Measurements from ENCODE around the gene IBA57.
"Not testable (repeated sequence)": the region's sequence is repeated elsewhere in the genome, so short reads cannot be mapped to it uniquely, and the experiment has no call there.

IBA57 gene

DNA sequence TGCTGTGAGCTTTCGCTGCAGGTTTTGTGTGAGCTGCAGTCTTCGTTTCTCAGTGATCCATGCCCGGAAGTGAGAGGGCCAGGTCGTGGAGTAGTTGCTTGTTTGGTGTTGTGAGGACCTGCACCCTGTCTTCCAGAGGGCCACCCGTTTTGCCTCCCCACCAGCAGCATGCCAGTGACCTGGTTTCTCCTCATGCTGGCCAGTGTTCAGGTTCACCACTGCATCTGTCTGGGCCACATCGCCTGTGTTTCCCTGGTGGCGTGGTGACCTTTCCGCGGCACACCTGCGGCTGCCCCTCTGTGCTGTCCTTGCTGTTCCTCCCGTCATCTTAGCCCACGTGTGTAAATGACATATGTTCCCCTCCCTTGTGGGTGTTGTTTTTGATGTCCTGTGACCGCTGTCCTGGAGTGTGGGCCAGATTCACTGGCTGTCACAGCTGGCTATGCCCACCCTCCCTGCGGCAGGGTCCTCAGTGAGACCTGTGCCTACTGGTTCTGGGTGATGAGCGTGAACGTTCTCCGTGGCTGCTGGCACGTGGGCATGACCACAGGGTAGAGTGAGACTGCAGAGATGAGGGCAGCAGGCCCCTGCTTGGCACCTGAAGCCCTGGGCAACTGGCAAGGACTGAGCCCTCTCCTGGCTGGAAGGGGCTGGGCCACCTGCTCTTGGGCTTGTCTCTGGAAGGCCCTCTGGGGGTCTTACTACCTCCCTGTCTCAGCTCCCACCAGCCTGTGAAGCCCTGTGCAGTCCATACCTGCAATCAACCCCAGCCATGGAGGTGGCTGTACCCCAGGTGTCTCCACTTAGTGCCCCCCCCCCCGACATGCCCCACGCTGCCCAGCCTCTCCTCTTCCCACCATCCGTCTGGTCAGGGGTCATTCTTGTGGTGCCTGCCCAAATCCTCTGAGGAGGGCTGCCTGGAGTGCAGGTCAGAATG is 7.3 kb downstream of the IBA57 start:
- no peak for DNase-seq (ENCODE audit: low spot score)

DNA sequence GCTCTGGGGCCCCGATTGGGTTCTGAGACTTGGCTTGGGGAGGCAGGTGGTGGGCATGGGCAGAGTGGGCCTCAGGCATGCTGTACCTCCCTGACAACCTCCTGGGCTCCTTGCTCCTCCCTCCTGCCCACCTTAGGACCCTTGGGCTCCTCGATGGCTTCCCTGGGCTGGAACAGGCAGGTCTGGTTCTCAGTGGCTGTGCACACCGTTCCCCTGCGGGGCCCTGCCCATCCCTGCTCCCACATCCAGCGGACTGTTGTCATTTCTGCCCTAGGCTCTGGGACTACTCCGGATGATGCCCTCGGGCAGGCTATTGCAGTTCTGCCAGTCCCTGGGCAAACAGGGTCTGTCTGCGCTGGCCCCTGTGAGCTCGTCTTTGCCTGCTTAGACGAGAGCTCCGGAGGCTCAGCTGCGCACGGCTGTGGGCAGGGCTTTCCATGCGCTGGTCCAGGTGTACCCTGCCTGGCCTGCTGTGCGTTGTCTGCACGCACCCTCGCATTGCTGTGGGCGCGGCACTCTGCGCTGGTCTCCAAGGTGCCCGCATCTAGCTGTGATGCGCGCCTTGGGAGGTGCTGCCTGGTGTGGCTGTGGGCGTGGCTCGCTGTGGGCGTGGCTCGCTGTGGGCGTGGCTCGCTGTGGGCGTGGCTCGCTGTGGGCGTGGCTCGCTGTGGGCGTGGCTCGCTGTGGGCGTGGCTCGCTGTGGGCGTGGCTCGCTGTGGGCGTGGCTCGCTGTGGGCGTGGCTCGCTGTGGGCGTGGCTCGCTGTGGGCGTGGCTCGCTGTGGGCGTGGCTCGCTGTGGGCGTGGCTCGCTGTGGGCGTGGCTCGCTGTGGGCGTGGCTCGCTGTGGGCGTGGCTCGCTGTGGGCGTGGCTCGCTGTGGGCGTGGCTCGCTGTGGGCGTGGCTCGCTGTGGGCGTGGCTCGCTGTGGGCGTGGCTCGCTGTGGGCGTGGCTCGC is 8.2 kb downstream of the IBA57 start:
- not testable (repeated sequence) for DNase-seq (ENCODE audit: low spot score)

DNA sequence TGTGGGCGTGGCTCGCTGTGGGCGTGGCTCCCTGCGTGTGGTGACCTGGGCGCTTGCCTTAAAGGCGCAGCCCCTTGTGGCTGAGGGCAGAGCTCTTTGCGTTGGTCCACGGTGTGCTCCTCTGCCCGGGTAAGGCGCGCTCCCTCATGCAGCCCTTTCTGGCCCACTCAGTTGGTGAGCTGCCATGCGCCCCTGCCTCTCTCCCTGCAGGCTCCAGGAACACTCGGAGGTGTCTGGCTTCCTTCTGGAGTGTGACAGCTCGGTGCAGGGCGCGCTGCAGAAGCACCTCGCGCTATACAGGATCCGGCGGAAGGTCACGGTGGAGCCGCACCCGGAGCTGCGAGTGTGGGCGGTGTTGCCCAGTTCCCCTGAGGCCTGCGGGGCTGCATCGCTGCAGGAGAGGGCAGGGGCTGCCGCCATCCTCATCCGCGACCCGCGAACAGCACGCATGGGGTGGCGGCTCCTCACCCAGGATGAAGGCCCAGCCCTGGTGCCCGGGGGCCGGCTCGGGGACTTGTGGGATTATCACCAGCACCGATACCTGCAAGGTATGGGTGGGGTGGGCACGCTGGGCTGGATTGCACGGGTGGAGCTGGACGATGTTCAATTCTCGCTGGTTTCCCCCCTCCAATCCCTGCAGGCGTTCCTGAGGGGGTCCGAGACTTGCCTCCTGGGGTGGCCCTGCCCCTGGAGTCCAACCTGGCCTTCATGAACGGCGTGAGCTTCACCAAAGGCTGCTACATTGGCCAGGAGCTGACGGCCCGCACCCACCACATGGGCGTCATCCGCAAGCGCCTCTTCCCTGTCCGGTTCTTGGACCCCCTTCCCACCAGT is 9.1 kb downstream of the IBA57 start:
- DNase-seq (ENCODE audit: low spot score): no peak

DNA sequence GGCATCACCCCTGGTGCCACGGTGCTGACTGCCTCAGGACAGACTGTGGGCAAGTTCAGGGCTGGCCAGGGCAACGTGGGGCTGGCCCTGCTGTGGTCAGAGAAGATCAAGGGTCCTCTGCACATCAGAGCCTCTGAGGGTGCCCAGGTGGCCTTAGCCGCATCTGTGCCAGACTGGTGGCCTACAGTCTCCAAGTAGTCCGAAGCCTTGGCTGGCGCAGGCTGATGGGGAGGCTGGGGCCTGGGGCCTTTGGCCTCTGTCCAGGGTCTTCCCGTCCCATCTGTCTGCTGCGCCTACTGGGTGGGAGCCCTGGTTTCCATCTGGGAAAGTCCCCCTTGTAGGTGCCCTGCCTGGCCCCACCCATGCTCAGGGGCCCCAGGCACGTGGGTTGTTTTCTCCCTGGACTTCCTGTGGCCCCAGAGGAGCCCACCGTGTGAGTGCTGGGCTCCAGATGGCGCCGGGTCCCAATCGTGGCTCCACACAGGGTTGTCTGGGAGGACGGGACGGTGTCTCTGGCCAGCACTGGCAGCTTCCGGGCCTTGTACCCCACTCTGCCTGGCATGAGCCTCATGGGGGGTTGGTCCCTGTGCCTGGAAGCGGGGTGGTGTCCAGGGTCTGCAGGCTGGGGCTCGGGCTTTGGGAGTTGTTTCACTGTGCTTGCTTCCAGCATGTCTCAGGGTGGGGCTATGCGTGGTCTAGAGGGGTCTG is 9.9 kb downstream of the IBA57 start:
- no peak for DNase-seq (ENCODE audit: low spot score)

DNA sequence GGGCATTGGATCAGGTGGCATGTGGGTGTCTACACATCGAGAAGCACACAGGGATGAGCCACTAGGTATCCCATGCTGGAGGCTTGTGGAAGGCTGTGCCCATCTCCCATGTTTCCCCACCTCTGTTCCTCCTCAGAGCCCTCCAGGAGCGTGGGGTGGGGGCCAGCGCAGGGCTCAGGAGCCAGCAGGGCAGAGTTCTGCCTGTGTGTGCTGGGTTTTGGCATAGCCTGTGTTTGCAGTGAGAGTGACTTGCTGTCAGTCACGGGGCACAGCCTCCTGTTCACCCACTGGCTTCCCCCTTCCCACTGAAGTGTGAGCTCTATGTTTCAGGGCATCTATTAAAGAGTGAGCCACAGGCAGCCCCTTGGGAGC is 10.4 kb downstream of the IBA57 start:
- no peak for DNase-seq (ENCODE audit: low spot score)

DNA sequence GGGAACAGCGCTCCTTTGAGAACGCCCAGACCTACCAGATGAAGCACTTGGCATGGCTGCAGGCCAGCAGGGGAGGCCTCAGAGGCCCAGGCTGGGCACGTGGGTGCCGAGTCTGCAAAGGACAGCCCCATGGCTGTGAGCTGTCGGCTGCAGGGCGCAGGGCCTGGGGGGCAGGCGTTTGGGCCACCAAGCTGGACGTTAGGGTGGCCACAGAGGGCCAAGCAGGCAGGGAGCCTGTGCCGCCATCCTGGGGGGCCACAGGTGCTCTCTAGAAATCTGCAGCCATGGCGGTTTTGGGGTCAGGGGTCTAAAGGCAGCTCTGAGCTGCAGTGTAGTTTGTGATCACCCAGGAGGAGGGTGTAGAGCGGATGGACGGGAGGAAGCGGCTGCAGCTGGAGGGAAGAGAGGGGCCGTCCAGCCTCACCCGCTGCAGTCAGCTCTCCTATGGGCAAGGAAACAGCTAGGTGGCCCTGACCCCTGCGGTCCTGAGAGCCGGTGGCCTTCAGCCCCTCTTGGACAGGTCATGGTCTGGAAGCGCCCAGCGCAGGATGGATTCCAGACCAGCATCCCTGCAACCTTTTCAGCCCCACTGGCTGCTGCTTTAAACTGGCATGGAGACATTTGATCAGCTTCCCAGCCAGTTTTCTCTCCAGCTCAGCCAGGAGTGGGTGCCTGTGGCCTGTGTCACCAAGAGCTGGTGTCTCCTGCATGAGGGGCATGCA is 11.0 kb downstream of the IBA57 start:
- no peak for DNase-seq (ENCODE audit: low spot score)

DNA sequence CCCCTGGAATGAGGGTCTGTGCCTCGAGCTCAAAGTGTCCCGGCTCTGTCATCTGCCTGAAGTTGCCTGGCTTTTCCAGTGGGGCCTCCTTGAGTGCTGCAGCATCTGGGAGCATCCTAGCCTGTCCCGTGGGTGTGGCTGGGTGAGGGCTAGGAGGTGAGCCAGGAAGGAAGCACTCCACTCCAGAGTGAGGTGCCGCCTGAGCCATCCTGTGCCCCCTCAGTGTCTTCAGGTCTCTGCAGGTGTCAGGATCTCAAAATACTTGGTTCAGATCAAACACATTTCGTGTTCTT is 11.5 kb downstream of the IBA57 start:
- no peak for DNase-seq (ENCODE audit: low spot score)

DNA sequence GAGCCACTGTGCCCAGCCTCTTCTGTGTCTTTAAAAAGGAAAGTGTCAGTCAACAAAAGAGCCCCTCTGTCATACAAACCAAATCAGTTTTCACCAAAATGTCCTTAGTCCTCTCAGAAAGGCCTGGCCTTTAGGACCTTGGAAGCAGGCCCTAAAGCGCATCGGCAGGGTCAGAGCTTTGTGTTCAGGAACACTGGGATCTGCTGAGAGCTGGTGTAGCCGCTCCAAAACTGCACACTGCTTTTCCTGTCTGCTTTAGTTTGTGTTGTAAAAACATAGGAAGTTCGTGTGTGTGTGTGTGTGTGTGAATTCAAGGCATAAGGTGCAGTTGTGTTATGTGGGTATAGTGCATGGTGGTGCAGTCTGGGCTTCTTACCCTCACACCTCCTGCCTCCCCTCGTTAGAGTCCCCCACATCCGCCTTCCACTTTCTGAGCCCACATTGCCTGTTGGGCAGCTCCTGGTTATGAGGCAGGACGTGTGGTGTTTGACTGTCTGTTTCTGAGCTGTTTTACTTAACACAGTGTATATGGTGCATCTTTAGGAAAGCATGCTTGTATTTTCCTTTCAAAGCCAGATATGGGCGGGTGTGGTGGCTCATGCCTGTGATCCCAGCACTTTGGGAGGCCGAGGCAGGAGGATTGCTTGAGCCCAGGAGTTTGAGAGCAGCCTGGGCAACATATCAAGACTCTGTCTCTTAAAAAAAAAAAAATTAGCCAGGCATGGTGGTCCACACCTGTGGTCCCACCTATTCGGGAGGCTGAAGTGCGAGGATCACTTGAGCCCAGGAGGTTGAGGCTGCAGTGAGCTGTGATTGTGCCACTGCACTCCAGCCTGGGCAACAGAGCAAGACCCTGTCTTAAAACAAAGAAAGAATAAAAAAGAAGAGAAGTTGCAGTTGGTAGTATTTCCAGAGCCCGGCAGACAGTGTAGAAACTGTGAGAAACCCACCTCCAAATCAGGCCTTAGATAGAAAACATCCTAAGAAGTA is 12.4 kb downstream of the IBA57 start:
- no peak for DNase-seq (ENCODE audit: low spot score)

DNA sequence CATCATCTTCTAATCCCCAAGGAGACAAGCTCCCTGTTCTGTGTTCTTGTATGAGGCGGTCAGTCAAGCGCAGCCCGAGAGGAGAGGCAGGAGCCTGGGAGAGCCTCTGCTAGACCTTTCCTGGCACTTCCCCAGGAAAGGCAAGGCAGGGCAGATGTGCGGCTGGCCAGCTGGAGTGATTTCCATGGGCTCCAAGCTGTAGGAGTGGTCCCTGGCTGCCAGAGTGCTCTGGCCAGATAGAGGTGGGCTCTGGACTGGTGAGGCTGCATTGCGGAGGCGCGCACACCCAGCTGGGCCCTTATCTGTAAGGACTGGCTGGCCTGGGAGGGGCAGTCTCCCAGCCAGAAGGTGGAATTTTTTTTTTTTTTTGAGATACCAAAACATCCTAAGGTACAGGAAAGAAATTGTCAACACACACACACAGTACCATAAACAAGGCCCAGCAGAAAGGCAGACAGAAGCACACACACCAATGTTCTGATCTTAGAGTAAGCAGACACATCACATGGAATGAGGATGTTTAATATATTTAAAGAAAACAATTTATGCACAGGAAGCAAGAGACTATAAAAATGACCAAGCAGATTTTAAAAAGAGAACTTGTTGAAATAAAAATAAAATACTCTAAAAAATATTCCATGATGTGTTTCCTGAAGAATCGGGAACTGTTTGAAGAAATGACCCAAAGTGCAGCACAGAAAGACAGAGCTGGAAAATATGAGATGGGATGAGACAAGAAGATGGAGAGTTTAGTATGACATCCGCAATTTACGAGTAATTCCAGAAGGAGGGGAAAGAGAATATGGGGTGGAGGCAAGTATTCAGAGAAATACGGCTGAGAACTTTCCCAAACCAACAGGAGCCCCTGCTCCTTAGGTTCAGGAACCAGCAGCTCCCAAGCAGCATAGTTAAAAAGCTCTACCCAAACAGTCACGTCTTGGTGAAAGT is 13.4 kb downstream of the IBA57 start:
- no peak for DNase-seq (ENCODE audit: low spot score)

DNA sequence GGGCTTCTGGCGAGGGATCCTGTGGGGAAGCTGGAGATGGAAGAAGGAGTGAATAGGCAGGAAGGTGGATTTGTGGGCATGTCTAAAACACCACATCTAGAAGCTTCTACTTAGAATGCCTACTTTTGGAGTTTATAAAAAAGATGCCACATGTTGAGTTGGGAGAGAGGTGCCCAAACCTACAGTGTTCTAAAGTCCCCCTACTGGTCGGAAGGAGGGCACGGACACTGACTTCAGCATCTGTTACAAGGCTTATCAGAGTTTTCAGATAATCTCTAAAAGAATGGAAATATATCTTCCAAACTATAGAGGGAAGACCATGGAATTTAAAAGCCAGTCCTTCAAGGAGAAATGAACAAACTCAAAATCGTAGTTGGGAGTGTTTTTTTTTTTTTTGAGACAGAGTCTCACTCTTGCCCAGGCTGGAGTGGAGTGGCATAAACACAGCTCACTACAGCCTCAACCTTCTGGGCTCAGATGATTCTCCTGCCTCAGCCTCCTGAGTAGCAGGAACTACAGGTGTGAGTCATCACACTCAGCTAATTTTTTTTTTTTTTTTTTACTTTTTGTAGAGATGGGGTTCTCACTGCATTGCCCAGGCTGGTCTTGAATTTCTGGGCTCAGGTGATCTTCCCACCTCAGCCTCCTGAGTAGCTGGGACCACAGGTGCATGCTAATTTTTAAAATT is 14.8 kb downstream of the IBA57 start:
- DNase-seq (ENCODE audit: low spot score): no peak

DNA sequence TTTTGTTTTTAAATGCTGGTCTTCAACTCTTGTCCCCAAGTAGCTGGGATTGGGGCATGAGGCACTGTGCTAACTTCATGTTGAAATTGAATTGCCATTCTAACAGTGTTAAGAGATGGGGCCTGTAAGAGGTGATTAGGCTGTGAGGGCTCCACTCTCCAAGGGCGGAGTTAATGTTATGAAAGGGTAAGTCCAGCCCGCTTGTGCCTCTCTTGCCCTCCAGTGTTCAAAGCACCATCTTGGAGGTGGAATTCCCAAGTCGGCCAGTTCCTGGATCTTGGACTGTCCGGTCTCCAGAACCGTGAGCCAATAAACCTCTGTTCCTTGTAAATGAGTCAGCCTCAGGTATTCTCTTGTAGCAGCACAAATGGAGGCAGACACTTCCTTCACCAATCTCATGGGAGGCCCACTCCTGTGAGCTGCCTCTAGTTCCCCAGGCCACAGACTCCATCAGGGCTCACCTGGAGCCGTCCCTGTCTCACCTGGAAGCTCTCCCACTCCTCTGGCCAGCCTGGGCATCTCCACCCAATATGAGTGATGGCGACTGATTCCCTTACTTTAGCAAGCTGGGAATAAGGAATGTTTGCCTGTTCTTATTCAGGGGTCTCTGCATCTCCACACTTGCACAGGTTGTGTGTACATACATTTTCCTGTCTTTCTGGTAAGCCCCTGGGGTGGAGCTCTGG is 15.5 kb downstream of the IBA57 start:
- no peak for DNase-seq (ENCODE audit: low spot score)

DNA sequence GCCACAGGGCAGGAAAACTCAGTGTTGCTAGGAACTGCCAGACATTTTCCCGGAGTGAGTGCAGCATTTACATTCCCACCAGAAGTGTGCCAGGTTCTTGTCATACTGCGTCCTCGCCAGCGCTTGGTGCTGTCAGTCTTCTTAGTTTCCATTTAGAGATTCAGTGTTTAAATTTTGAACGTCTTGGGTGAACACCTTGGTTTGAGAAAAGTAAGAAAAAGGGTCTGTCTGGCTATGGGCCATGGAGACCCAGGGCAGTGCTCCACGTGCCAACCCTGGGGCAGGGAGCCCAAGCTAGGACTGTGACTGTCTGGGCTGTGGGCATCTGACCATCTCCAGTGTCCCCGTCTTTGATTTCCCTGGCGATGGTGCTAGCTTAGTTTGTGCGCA is 16.0 kb downstream of the IBA57 start:
- no peak for DNase-seq (ENCODE audit: low spot score)

DNA sequence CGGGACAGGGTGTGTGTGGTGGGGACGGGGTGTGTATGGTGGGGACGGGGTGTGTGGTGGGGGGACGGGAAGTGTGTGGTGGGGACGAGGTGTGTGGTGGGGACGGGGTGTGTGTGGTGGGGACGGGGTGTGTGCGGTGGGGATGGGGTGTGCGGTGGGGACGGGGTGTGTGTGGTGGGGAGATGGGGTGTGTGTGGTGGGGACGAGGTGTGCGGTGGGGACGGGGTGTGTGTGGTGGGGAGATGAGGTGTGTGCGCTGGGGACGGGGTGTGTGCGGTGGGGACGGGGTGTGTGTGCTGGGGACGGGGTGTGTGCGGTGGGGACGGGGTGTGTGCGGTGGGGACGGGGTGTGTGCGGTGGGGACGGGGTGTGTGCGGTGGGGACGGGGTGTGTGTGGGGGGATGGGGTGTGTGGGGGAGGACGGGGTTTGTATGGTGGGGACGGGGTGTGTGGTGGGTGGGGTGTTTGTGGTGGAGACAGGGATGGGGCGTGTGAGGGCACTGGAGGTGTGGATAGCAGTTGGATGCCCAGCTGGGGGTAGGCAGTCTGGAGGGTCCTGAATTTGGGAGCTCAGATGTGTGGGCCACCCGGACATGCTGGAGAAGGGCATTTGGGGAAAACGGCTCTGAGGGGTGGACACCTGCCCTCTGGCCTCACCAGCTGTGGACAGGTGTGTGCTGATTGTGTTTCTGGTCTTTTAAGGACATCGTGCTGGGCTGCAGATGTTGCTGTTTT is 16.9 kb downstream of the IBA57 start:
- DNase-seq (ENCODE audit: low spot score): no peak

DNA sequence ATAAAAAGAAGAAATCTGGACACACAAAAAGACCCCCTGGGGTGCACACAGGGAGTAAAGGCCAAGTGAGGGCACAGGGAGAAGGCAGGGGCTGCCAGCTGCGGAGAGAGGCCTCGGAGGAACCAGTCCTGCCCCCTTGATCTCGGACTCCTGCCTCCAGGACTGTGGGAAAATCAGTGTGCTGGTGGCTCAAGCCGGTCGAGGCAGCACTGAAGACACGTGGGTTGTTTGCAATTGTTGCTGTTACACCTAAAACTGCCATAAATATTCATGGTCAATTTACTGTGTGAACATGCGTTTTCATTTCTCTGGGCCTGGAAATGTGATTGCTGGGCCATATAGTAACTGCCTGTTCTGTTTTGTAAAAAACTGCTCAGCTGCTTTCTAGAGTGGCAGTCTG is 18.5 kb downstream of the IBA57 start:
- no peak for DNase-seq (ENCODE audit: low spot score)

DNA sequence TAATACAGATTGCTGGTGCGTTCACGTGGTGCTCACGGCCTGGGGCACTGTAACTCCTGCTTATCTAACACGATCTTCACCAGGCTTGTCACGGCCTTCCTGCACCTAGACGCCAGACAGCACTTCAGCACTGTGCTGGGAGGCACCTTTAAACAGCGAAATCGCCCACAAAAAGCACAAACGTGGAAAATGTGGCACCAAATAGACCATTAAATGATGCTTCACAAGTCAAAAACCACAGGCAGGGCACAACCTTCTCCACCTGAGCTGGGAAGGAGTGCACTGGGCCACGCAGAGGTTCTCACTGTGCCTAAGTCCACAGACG is 20.0 kb downstream of the IBA57 start:
- DNase-seq (ENCODE audit: low spot score): no peak

DNA sequence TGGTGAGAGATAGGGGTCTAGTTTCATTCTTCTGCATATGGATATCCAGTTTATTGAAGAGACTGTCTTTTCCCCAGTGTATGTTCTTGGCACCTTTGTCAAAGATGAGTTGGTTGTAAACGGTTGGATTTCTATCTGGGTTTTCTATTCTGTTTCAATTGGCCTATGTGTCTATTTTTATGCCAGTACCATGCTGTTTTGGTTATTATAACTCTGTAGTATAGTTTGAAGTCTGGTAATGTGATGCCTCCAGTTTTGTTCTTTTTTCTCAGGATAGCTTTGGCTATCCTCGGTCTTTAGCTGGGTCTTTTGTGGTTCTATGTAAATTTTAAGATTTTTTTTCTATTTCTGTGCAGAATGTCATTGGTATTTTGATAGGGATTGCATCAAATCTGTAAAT is 22.6 kb downstream of the IBA57 start:
- DNase-seq (ENCODE audit: low spot score): not testable (repeated sequence)

DNA sequence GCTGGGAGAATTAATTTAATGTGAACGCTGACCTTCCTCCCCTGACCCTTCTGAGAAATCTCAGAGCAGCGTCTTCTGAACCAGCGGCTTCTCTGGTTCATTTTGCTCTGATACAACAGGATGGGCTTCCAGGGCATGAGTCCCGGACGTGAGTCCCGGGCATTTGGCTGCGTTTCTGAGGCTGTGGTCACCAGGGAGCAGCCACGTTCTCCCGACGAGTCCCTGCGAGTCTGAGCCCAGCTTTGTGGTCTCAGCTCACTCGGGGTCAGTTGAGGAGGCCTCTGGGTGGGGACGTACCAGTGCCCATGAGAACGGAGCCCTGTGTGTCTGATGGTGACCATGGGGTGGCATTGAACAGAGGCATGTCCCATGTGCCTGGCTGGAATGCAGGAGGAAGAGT is 24.6 kb downstream of the IBA57 start:
- no peak for DNase-seq (ENCODE audit: low spot score)
